Measurements from ENCODE around the gene IL3. TPM values are rescaled to one million over a fixed set of nuclear protein-coding genes. Genes with fewer than 3 reads are reported as not detected.

Gene IL3
- total RNA-seq, 4 donors from 2014 or later, result not detected

DNA sequence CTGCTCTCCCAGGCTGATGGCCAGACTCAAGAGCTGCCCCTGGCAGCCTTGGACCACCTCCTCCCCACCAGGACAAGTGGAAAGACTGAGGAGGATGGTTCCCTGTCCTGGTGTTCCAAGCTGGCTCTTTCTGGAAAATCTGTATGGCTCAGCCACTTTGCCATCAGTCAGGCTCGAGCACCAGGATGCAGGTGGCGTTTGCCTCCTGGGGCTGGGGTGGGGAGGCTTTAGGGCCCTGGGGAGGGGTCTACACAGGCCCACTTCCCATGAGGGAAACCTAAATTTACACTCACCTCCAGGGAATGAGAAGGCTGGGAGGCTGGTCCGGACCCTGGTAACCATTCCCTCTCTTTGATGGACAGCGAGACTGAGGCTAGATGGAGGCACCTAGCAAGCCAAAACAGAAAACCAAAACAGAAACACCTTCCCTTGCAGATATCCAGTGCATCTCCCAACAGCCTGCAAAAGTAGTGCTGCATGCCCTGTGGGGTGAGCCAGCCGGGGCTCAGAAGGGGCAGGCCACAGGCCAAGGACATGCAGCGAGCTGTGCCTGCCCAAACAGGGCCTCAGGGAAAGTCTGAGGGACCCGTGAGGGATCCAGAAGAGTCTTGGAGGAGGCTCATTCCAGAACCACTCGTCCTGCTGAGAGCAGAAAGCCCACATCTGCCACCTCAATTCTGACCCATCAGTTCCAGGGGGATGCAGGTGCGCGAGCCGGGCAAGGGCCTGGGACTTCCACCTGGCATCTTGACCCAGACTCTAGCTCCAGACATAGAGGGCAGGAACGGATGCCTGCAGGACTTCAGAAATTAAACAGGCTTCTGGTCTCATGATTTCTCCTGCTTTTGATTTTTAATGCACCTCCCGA, 7.7 kb downstream of the IL3 start:
- no peak overlapping the region for H3K27ac ChIP-seq
- no peaks in the 10 kb centered on the region for H3K27me3 ChIP-seq
- H3K36me3 ChIP-seq, result no peaks in the 10 kb centered on the region
- TF ChIP-seq, protein P1, sequence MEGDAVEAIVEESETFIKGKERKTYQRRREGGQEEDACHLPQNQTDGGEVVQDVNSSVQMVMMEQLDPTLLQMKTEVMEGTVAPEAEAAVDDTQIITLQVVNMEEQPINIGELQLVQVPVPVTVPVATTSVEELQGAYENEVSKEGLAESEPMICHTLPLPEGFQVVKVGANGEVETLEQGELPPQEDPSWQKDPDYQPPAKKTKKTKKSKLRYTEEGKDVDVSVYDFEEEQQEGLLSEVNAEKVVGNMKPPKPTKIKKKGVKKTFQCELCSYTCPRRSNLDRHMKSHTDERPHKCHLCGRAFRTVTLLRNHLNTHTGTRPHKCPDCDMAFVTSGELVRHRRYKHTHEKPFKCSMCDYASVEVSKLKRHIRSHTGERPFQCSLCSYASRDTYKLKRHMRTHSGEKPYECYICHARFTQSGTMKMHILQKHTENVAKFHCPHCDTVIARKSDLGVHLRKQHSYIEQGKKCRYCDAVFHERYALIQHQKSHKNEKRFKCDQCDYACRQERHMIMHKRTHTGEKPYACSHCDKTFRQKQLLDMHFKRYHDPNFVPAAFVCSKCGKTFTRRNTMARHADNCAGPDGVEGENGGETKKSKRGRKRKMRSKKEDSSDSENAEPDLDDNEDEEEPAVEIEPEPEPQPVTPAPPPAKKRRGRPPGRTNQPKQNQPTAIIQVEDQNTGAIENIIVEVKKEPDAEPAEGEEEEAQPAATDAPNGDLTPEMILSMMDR (IDR thresholded peaks at IDR 0.05), result no peak
- no peak for TF ChIP-seq POLR2A (IDR thresholded peaks at IDR 0.05)
- no peak for DNase-seq
- 91% methylated on average over 10 to 12 of the region's 13 CpGs for WGBS, 2 donors
- intact Hi-C loops (cut with DNase I), result no loop called here
- no peaks in the 10 kb centered on the region for H3K4me1 ChIP-seq
- no peaks in the 10 kb centered on the region for H3K9me3 ChIP-seq
- H3K4me3 ChIP-seq (replicated peaks in 1 of 3), result no peak overlapping the region

DNA sequence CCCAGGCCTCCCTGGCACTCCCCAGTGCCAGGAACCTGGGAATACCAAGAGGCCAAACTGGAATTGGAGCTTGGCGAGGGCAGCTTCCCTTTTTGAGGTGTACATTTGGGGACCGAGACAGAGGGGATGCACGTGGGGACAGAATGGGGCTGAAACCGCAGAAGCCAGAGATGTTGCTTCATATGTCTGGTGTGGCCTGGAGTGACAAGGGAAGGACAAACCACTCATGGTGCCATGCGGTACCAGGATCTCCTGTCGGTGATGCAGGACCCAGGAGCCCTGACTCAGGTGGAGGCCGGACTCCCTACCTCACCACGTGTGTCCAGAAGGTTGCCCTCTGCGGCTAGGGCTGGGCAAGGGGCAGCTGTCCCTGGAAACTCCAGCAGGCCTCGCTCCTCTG, 9.1 kb downstream of the IL3 start:
- Histone ChIP-seq H3K36me3 (no peaks in the 10 kb centered on the region), H3K27ac (no peak overlapping the region), H3K9me3 (no peaks in the 10 kb centered on the region), H3K27me3 (no peaks in the 10 kb centered on the region), H3K4me1 (no peaks in the 10 kb centered on the region), H3K4me3 (replicated peaks in 1 of 3) (no peak overlapping the region)
- intact Hi-C loops (cut with DNase I), result no loop called here
- no peak for TF ChIP-seq POLR2A (IDR thresholded peaks at IDR 0.05)
- TF ChIP-seq, protein P1 (IDR thresholded peaks at IDR 0.05), result no peak
- DNase-seq, result no peak
- 93% methylated on average over 9 to 10 of the region's 10 CpGs for WGBS, 2 donors

DNA sequence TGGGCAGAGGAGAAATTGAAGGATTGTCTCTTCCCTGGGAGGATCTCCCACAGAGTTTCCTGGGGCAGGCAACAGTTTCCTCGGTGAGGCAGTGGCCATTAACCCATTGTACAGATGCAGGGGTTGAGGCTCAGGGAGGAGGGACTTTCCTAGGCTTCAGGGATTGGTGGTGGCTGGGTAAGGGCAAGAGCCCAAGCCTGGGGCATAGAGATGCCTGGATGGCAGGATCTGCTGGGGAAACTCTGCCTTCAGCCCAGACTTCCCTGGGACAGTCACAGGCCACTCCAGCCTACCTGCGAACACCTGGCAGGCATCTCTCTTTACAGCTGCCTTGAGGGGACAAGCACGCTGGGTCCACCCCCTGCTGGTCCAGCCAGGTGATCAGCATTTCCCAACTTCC, 9.5 kb downstream of the IL3 start:
- H3K27me3 ChIP-seq, result no peaks in the 10 kb centered on the region
- 91 to 92% methylated on average over 2 to 3 of the region's 3 CpGs for WGBS, 2 donors
- H3K4me1 ChIP-seq, result no peaks in the 10 kb centered on the region
- no peak overlapping the region for H3K27ac ChIP-seq
- H3K4me3 ChIP-seq (replicated peaks in 1 of 3), result no peak overlapping the region
- intact Hi-C loops (cut with DNase I), result no loop called here
- H3K36me3 ChIP-seq, result no peaks in the 10 kb centered on the region
- TF ChIP-seq, protein P1 (IDR thresholded peaks at IDR 0.05), result no peak
- TF ChIP-seq POLR2A (IDR thresholded peaks at IDR 0.05), result no peak
- no peak for DNase-seq
- no peaks in the 10 kb centered on the region for H3K9me3 ChIP-seq

DNA sequence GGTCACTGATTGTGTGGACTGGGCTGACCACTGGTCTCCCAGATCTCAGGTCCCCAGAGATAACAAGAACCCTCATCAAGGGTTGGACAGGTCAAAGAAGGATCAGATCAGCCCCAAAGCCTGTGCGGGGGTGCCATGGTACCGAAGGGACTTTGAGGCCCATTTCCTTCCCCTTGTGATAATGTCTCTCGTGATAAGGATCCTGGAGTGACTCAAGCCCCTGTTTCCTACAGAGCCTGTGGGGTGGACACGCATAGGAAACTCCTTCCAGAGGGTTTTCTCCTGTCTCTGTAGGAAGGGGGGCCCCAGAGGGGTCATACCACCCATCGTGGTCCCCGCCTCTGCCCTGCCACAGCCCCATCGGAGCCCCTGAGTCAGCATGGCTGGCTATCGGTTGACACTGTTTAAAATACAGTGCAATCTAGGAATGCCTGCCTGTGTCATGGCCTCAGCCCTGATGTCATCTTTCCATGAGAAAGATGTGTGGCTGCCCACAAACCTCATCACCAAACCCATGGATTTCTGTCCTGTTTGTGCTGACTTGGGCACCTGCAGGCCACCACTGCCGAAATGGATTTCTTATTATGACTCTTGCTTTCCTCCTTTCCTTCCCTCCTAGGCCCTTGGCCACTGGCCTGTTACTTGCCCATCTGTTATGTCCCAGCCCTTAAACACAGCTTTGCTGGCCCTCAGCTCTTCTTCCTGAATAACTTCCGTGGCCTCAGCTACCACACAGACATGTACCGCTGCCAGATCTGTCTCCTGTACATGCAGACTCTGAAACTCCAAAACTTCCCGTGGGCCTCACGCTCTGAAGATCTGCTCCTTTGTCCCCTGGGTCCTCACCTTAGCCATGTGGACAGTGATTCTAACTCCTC, 10.2 kb downstream of the IL3 start:
- no peak overlapping the region for H3K27ac ChIP-seq
- no peaks in the 10 kb centered on the region for H3K4me1 ChIP-seq
- no peak for TF ChIP-seq POLR2A (IDR thresholded peaks at IDR 0.05)
- TF ChIP-seq, protein P1 (IDR thresholded peaks at IDR 0.05), result no peak
- intact Hi-C loops (cut with DNase I), result no loop called here
- H3K4me3 ChIP-seq (replicated peaks in 1 of 3), result no peak overlapping the region
- H3K9me3 ChIP-seq, result no peaks in the 10 kb centered on the region
- no peaks in the 10 kb centered on the region for H3K27me3 ChIP-seq
- 70 to 79% methylated on average over 12 to 13 of the region's 13 CpGs for WGBS, 2 donors
- H3K36me3 ChIP-seq, result no peaks in the 10 kb centered on the region
- no peak for DNase-seq

DNA sequence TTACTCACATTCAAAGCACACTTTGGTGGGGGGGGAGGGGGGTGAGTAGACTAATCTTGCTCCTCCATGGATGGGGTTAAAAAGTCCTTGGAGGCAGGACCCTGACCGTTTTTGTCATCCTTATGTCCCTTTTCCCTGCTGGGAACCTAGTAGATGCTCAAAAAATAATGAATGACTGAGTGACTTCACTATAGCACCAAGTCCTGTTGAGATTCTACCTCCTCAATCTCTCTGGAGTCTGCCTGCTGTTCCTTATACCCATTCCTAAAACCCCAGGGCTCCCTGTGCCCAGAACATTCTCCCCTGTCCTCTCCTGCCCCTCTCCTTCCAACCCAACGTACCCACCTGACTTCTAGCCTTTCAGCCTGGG, 10.9 kb downstream of the IL3 start:
- Histone ChIP-seq H3K36me3 (no peaks in the 10 kb centered on the region), H3K4me1 (no peaks in the 10 kb centered on the region), H3K27ac (no peak overlapping the region), H3K4me3 (replicated peaks in 1 of 3) (no peak overlapping the region), H3K27me3 (no peaks in the 10 kb centered on the region), H3K9me3 (no peaks in the 10 kb centered on the region)
- TF ChIP-seq, protein P1 (IDR thresholded peaks at IDR 0.05), result no peak
- TF ChIP-seq POLR2A (IDR thresholded peaks at IDR 0.05), result no peak
- WGBS, 2 donors, result 81 to 86% methylated on average over 2 of the region's 2 CpGs
- no peak for DNase-seq
- intact Hi-C loops (cut with DNase I), result no loop called here

Measured in thyroid gland (tissue), 4 donors.